ENCODE measurements around the gene POLA2.
A peak's percentile ranks its signal among the peaks of the same experiment; 100 is the strongest.

- no peak for TF ChIP-seq POLR2A (IDR thresholded peaks at IDR 0.05; ENCODE audit: low read depth, low read length)
- TF ChIP-seq CTCF (IDR thresholded peaks at IDR 0.05; ENCODE audit: extremely low read depth in 1 of 2, insufficient read depth in 1 of 2, low read depth in 1 of 2, low read length in 2 of 2): peak; percentile 50 to 58
- no peak for TF ChIP-seq MYC (IDR thresholded peaks at IDR 0.05; ENCODE audit: low read depth, low read length)
- TF ChIP-seq POLR2AphosphoS5 (IDR thresholded peaks at IDR 0.05; ENCODE audit: insufficient read depth, low read depth, low read length): no peak
- no peak for TF ChIP-seq FOS (IDR thresholded peaks at IDR 0.05; ENCODE audit: borderline replicate concordance, insufficient read depth, low read length)
- TF ChIP-seq EZH2 (IDR thresholded peaks at IDR 0.05; ENCODE audit: borderline replicate concordance, low read depth, low read length, severe bottlenecking): no peak
- TF ChIP-seq GATA2 (IDR thresholded peaks at IDR 0.05; ENCODE audit: insufficient read depth, insufficient read length, low read depth, low read length): no peak
- no peak for TF ChIP-seq MAX (IDR thresholded peaks at IDR 0.05; ENCODE audit: insufficient read depth, insufficient read length)
Measured at GRCh38 chr11:65225279-65226102, 36.3 kb upstream of the POLA2 start.

All from endothelial cell of umbilical vein (primary cell).